Spleen (tissue), 10 donors: ENCODE measurements around the gene FAM131C. TPM values are rescaled to one million over a fixed set of nuclear protein-coding genes. Genes with fewer than 3 reads are reported as not detected.

Experiments
- polyA plus RNA-seq, 3 donors: library from polyadenylated mRNA; stranded (reverse); fragments of 200-250 nt; gene quantifications; one replicate each; pipeline ENCODE4 v1.2.1, GENCODE V29; 2013
- total RNA-seq, 7 donors: library from RNA; depleted of rRNA in 3 of 7; stranded (reverse); fragments of >200 nt in 3 of 7; fragmentation: NEBNext Ultra II Directional in 4 of 7; extraction: Animal tissue kit (Norgen Biotek cat#: 25700) in 4 of 7; gene quantifications; one replicate each; pipeline versions ENCODE4 v1.1.0 to v1.2.1, GENCODE V29; 2016 to 2021
- donor health status: healthy with polysubstance abuse.
- donor health status: DM: no; HTN: no; CAD: no; lungs with moderate emphysema.
- donor health status: DM: no; HTN: no; CAD: no.
- donor health status: Bipolar disorder and iron deficiency.
- donor health status: healthy.
- donor health status: DM: no; HTN: no; CAD: no.
- donor health status: DM: yes; HTN: yes; CAD: no.

Gene FAM131C
- total and polyA plus RNA-seq, 10 donors: 0.11 to 0.47 TPM; not detected in 8

Other genes with a start within 250 kb of the FAM131C start
- 10 to 100 TPM; 54.1 to 75.9 (median 63.0) TPM for gene SPEN, start 225.9 kb downstream of the FAM131C start, total RNA-seq
- gene SPEN, start 225.9 kb downstream of the FAM131C start, polyA plus RNA-seq: 10 to 100 TPM in 1 of 3 donors, 1 to 10 TPM in 2; 8.0 to 14.1 (median 9.3) TPM
- gene ZBTB17, start 97.5 kb downstream of the FAM131C start, total RNA-seq: 10 to 100 TPM; 36.8 to 73.4 (median 52.1) TPM
- gene ZBTB17, start 97.5 kb downstream of the FAM131C start, polyA plus RNA-seq: 100 to 1,000 TPM in 2 of 3 donors, 10 to 100 TPM in 1; 46.5 to 139 (median 111) TPM
- gene SRARP, start 69.4 kb downstream of the FAM131C start, total RNA-seq: not detected
- not detected for gene SRARP, start 69.4 kb downstream of the FAM131C start, polyA plus RNA-seq
- gene HSPB7, start 55.6 kb downstream of the FAM131C start, total RNA-seq: 1 to 10 TPM in 6 of 7 donors, under 1 TPM in 1; 0.60 to 3.7 (median 2.2) TPM
- 1 to 10 TPM; 2.3 to 8.1 (median 4.2) TPM for gene HSPB7, start 55.6 kb downstream of the FAM131C start, polyA plus RNA-seq
- under 1 TPM in 3 of 7 donors, not detected in 4; 0.22 to 0.46 (median 0.37) TPM for gene CLCNKA, start 51.6 kb downstream of the FAM131C start, total RNA-seq
- under 1 TPM; 0.19 to 0.50 (median 0.20) TPM for gene CLCNKA, start 51.6 kb downstream of the FAM131C start, polyA plus RNA-seq
- under 1 TPM in 1 of 7 donors, not detected in 6; 0.13 TPM for gene CLCNKB, start 29.9 kb downstream of the FAM131C start, total RNA-seq
- under 1 TPM; 0.04 to 0.10 (median 0.06) TPM for gene CLCNKB, start 29.9 kb downstream of the FAM131C start, polyA plus RNA-seq
- 10 to 100 TPM; 10.6 to 35.7 (median 17.1) TPM for gene EPHA2, start 82.4 kb upstream of the FAM131C start, total RNA-seq
- 1 to 10 TPM; 2.0 to 7.4 (median 2.6) TPM for gene EPHA2, start 82.4 kb upstream of the FAM131C start, polyA plus RNA-seq
- 10 to 100 TPM in 1 of 7 donors, 1 to 10 TPM in 6; 3.5 to 12.9 (median 8.0) TPM for gene ARHGEF19, start 139.0 kb upstream of the FAM131C start, total RNA-seq
- 1 to 10 TPM; 4.8 to 7.7 (median 6.4) TPM for gene ARHGEF19, start 139.0 kb upstream of the FAM131C start, polyA plus RNA-seq
- gene CPLANE2, start 163.5 kb upstream of the FAM131C start, total RNA-seq: 1 to 10 TPM; 4.0 to 7.6 (median 5.3) TPM
- gene CPLANE2, start 163.5 kb upstream of the FAM131C start, polyA plus RNA-seq: 1 to 10 TPM; 2.1 to 6.1 (median 2.2) TPM